Skeletal muscle tissue (tissue), 5 donors: ENCODE data around the gene ATP5F1A. TPM values are rescaled to one million over a fixed set of nuclear protein-coding genes. Genes with fewer than 3 reads are reported as not detected.

Source experiments
- H3K27ac ChIP-seq: one replicate; pipeline ENCODE4 v1.7.0; 2013; ENCODE audit warnings: mild to moderate bottlenecking, low read depth, low read length, inconsistent platforms
- H3K27me3 ChIP-seq, 3 donors: one replicate each; pipeline ENCODE4 v1.7.0; 2013; ENCODE audit warnings: low read length in 3 of 3; ENCODE audit not compliant: control insufficient read depth in 3 of 3, insufficient read depth in 3 of 3
- H3K36me3 ChIP-seq, 3 donors: one replicate each; pipeline ENCODE4 v1.7.0; 2013; ENCODE audit warnings: low read length in 3 of 3; ENCODE audit not compliant: control insufficient read depth in 3 of 3, insufficient read depth in 3 of 3
- H3K4me1 ChIP-seq, 3 donors: one replicate each; pipeline ENCODE4 v1.7.0; 2013; ENCODE audit warnings: low read length in 3 of 3, mild to moderate bottlenecking in 3 of 3; ENCODE audit not compliant: control insufficient read depth in 3 of 3, insufficient read depth in 3 of 3
- H3K4me3 ChIP-seq, 3 donors: one replicate each; pipeline ENCODE4 v1.7.0; 2013; ENCODE audit warnings: low read length in 3 of 3
- H3K9ac ChIP-seq, 3 donors: one replicate each; pipeline ENCODE4 v1.7.0; 2013; ENCODE audit warnings: low read length in 3 of 3, mild to moderate bottlenecking in 3 of 3, moderate library complexity in 2 of 3, low read depth in 1 of 3
- H3K9me3 ChIP-seq, 3 donors: one replicate each; pipeline ENCODE4 v1.7.0; 2013; ENCODE audit warnings: low read length in 3 of 3; ENCODE audit not compliant: control insufficient read depth in 3 of 3
- small RNA-seq: library from RNA; depleted of rRNA; stranded (forward); fragments of <200 nt; gene quantifications from one replicate; pipeline ENCODE3, GENCODE V24; 2014
- total RNA-seq: library from RNA; depleted of rRNA; stranded (reverse); fragments of >200 nt; gene quantifications from one replicate; pipeline ENCODE4 v1.2.3, GENCODE V29; 2014
- donor health status: Osteomylitis.

Gene ATP5F1A
- total RNA-seq, 1 donor from 2014 or later = 584 TPM

- Histone ChIP-seq H3K4me1 (no peaks in the 10 kb centered on the region), H3K9me3 (no peaks in the 10 kb centered on the region), H3K4me3 (no peak overlapping the region), H3K9ac (no peak overlapping the region), H3K36me3 (peaks cover 0 to 5% (median 4%) of the 10 kb centered on the region in 3 donors), H3K27me3 (no peaks in the 10 kb centered on the region), H3K27ac (no peak overlapping the region)
These were observed 62.1 kb downstream of the ATP5F1A start for GRCh38 chr18:46035696-46036680.

- Histone ChIP-seq H3K9me3 (no peaks in the 10 kb centered on the region), H3K36me3 (peaks cover 0 to 4% (median 2%) of the 10 kb centered on the region in 3 donors), H3K4me1 (no peaks in the 10 kb centered on the region), H3K27me3 (no peaks in the 10 kb centered on the region), H3K9ac (no peak overlapping the region), H3K4me3 (no peak overlapping the region), H3K27ac (no peak overlapping the region)
These were observed 63.9 kb downstream of the ATP5F1A start for GRCh38 chr18:46034230-46034629.

GRCh38 chr18:46031741-46032140, 66.4 kb downstream of the ATP5F1A start:
- no peaks in the 10 kb centered on the region for H3K9me3 ChIP-seq
- H3K27me3 ChIP-seq = no peaks in the 10 kb centered on the region
- peaks cover 0 to 2% (median 0%) of the 10 kb centered on the region in 3 donors for H3K36me3 ChIP-seq
- H3K27ac ChIP-seq = no peak overlapping the region
- H3K4me3 ChIP-seq = no peak overlapping the region
- no peak overlapping the region for H3K9ac ChIP-seq
- H3K4me1 ChIP-seq = peaks cover 0 to 6% (median 4%) of the 10 kb centered on the region in 3 donors

Small RNA genes within 50 kb of the gene (small RNA-seq; reads per million reads assigned to genes)
- gene RNU6-1278P (not detected), gene RNY4P37 (not detected)

Other genes with a start within 250 kb of the ATP5F1A start
- gene EPG5, start 131.0 kb downstream of the ATP5F1A start, total RNA-seq = 31.8 TPM
- gene PSTPIP2, start 26.0 kb downstream of the ATP5F1A start, total RNA-seq = 3.1 TPM
- gene HAUS1, start 6.1 kb upstream of the ATP5F1A start, total RNA-seq = 13.0 TPM